Measurements from ENCODE around the gene PFKP. TPM values are rescaled to one million over a fixed set of nuclear protein-coding genes. Genes with fewer than 3 reads are reported as not detected.

Gene PFKP
- total RNA-seq, 2 donors from 2014 or later = 109 to 216 TPM

GRCh38 chr10:3124412-3125175 lies 57.2 kb downstream of the PFKP start:
- DNase-seq (ENCODE audit: low spot score) = peak; percentile 76
- intact Hi-C loops (cut with DNase I) = loop anchor here in 1 of 2 donors (5.0 kb wide), 1 partner anchor 273 kb away; no protein-coding TSS in a partner anchor

GRCh38 chr10:3125527-3126170 lies 58.3 kb downstream of the PFKP start:
- intact Hi-C loops (cut with DNase I) = loop anchor here in 1 of 2 donors (5.0 kb wide), 1 partner anchor 272 kb away; no protein-coding TSS in a partner anchor
- peak; percentile 63 for DNase-seq (ENCODE audit: low spot score)

GRCh38 chr10:3126249-3126648 lies 58.9 kb downstream of the PFKP start:
- DNase-seq (ENCODE audit: low spot score) = peak; percentile 72
- intact Hi-C loops (cut with DNase I) = loop anchor here in 1 of 2 donors (5.0 kb wide), 1 partner anchor 271 kb away; no protein-coding TSS in a partner anchor

- peak; percentile 74 for DNase-seq (ENCODE audit: low spot score)
Measured at GRCh38 chr10:3126741-3127346, 59.5 kb downstream of the PFKP start.

GRCh38 chr10:3127921-3128320 lies 60.6 kb downstream of the PFKP start:
- intact Hi-C loops (cut with DNase I) = loop anchor here in 1 of 2 donors (5.0 kb wide), 1 partner anchor 269 kb away; no protein-coding TSS in a partner anchor
- DNase-seq (ENCODE audit: low spot score) = peak; percentile 45

More at GRCh38 chr10:3126741-3127346, 59.5 kb downstream of the PFKP start:
- intact Hi-C loops (cut with DNase I) = loop anchor here in 1 of 2 donors (5.0 kb wide), 1 partner anchor 270 kb away; no protein-coding TSS in a partner anchor

- no peak for DNase-seq (ENCODE audit: low spot score)
- intact Hi-C loops (cut with DNase I) = loop anchor here in 1 of 2 donors (5.0 kb wide), 1 partner anchor 269 kb away; no protein-coding TSS in a partner anchor
Measured at GRCh38 chr10:3128379-3129130, 61.2 kb downstream of the PFKP start.

- no peak for DNase-seq (ENCODE audit: low spot score)
- intact Hi-C loops (cut with DNase I) = loop anchor here in 1 of 2 donors (5.0 kb wide), 1 partner anchor 268 kb away; no protein-coding TSS in a partner anchor
Measured at GRCh38 chr10:3129581-3130340, 62.4 kb downstream of the PFKP start.

- DNase-seq (ENCODE audit: low spot score) = no peak
- intact Hi-C loops (cut with DNase I) = no loop called here
Measured at GRCh38 chr10:3131098-3131497, 63.8 kb downstream of the PFKP start.

- peak; percentile 60 for DNase-seq (ENCODE audit: low spot score)
- intact Hi-C loops (cut with DNase I) = no loop called here
Measured at GRCh38 chr10:3132036-3133025, 65.0 kb downstream of the PFKP start.

- DNase-seq (ENCODE audit: low spot score) = no peak
- intact Hi-C loops (cut with DNase I) = no loop called here
Measured at GRCh38 chr10:3133948-3134347, 66.6 kb downstream of the PFKP start.

GRCh38 chr10:3135006-3135405 lies 67.7 kb downstream of the PFKP start:
- intact Hi-C loops (cut with DNase I) = no loop called here
- DNase-seq (ENCODE audit: low spot score) = no peak

GRCh38 chr10:3136336-3136735 lies 69.0 kb downstream of the PFKP start:
- DNase-seq (ENCODE audit: low spot score) = peak; percentile 92
- intact Hi-C loops (cut with DNase I) = no loop called here

GRCh38 chr10:3136763-3137611 lies 69.6 kb downstream of the PFKP start:
- intact Hi-C loops (cut with DNase I) = no loop called here

GRCh38 chr10:3137958-3138726 lies 70.8 kb downstream of the PFKP start:
- intact Hi-C loops (cut with DNase I) = no loop called here
- peak; percentile 76 for DNase-seq (ENCODE audit: low spot score)

More at GRCh38 chr10:3136763-3137611, 69.6 kb downstream of the PFKP start:
- DNase-seq (ENCODE audit: low spot score) = peak; percentile 93

GRCh38 chr10:3139216-3139910 lies 72.0 kb downstream of the PFKP start:
- peak; percentile 82 for DNase-seq (ENCODE audit: low spot score)
- intact Hi-C loops (cut with DNase I) = no loop called here
